Thyroid gland (tissue), 4 donors: ENCODE data around the gene ARHGAP15.

Source experiments
- CTCF ChIP-seq, 6 experiments: fragments of 200-600 bp in 3 of 6; fragments of 450-650 bp in 3 of 6; sonication (generic) in 3 of 6; IDR thresholded peaks; one replicate each; pipeline ENCODE4 v1.5.1; 2016 to 2019; ENCODE audit warnings: antibody characterized with exemption in 6 of 6, mild to moderate bottlenecking in 2 of 6, inconsistent platforms in 1 of 6, moderate library complexity in 1 of 6
- POLR2A ChIP-seq, 2 donors: fragments of 450-650 bp; IDR thresholded peaks; one replicate each; pipeline ENCODE4 v1.6.1; 2017; ENCODE audit warnings: antibody characterized with exemption in 2 of 2, mild to moderate bottlenecking in 2 of 2, moderate library complexity in 1 of 2

GRCh38 chr2:143255086-143255485, 125.9 kb downstream of the ARHGAP15 start:
- TF ChIP-seq CTCF (IDR thresholded peaks at IDR 0.05) (no peak), POLR2A (IDR thresholded peaks at IDR 0.05) (no peak)
